Smooth muscle cell (in vitro differentiated cells): Measurements from ENCODE around the gene TCF23. TPM values are rescaled to one million over a fixed set of nuclear protein-coding genes. Genes with fewer than 3 reads are reported as not detected.

ENCODE experiments used
- DNase-seq: peaks from one replicate; lab custom pipeline; 2025; ENCODE audit not compliant: unreplicated experiment; lab: John Stamatoyannopoulos, UW
- H2AFZ ChIP-seq: fragments of 200-600 bp; sonication (generic); 2 replicates; pipeline ENCODE4 v1.6.0; 2016; ENCODE audit warnings: antibody characterized with exemption, low read depth, mild to moderate bottlenecking
- H3F3A ChIP-seq: fragments of 200-600 bp; sonication (generic); 2 replicates; pipeline ENCODE4 v1.6.0; 2017; ENCODE audit warnings: antibody characterized with exemption, low read depth
- H3K27ac ChIP-seq: fragments of 200-600 bp; sonication (generic); 2 replicates; pipeline ENCODE4 v1.5.1; 2016; ENCODE audit warnings: low read depth, mild to moderate bottlenecking
- H3K27me3 ChIP-seq: fragments of 200-600 bp; sonication (generic); 2 replicates; pipeline ENCODE4 v1.6.1; 2016; ENCODE audit warnings: low read depth, mild to moderate bottlenecking
- H3K36me3 ChIP-seq: fragments of 200-600 bp; sonication (generic); 2 replicates; pipeline ENCODE4 v1.5.1; 2016; ENCODE audit warnings: low read depth
- H3K4me1 ChIP-seq: fragments of 200-600 bp; sonication (generic); 2 replicates; pipeline ENCODE4 v1.5.1; 2016; ENCODE audit warnings: low read depth
- H3K4me2 ChIP-seq: fragments of 200-600 bp; sonication (generic); 2 replicates; pipeline ENCODE4 v1.6.0; 2016; ENCODE audit warnings: mild to moderate bottlenecking
- H3K4me3 ChIP-seq: fragments of 200-600 bp; sonication (generic); 2 replicates; pipeline ENCODE4 v1.5.1; 2016; ENCODE audit warnings: mild to moderate bottlenecking
- H3K79me2 ChIP-seq: fragments of 200-600 bp; sonication (generic); 2 replicates; pipeline ENCODE4 v1.6.0; 2016; ENCODE audit warnings: low read depth, mild to moderate bottlenecking
- H3K9ac ChIP-seq: fragments of 200-600 bp; sonication (generic); 2 replicates; pipeline ENCODE4 v1.6.0; 2016; ENCODE audit warnings: low read depth
- H3K9me3 ChIP-seq: fragments of 200-600 bp; sonication (generic); replicated peaks from 2 replicates; pipeline ENCODE4 v1.5.1; 2016; ENCODE audit warnings: low read depth
- H4K20me1 ChIP-seq: fragments of 200-600 bp; sonication (generic); 2 replicates; pipeline ENCODE4 v1.6.0; 2016; ENCODE audit warnings: low read depth
- CTCF ChIP-seq: fragments of 200-600 bp; sonication (generic); IDR thresholded peaks from 2 replicates; pipeline ENCODE4 v1.5.1; 2017; ENCODE audit warnings: borderline replicate concordance, mild to moderate bottlenecking, antibody characterized with exemption; ENCODE audit not compliant: insufficient read depth, poor library complexity, severe bottlenecking
- WGBS: methylation state at CpG from one replicate; pipeline ENCODE4 v1.1.7; 2016; ENCODE audit warnings: low lambda C conversion rate; 5-methylcytosine and 5-hydroxymethylcytosine counted together
- polyA plus RNA-seq: library from polyadenylated mRNA; unstranded; fragments of >200 nt; fragmentation: Nextera tagmentation; extraction: Ambion mirVana; gene quantifications from 2 replicates; pipeline ENCODE4 v1.2.1, GENCODE V29; 2016
- total RNA-seq: library from RNA; depleted of rRNA; stranded (reverse); fragments of >200 nt; gene quantifications from 2 replicates; pipeline ENCODE4 v1.2.3, GENCODE V29; 2014

TCF23 gene
- total and polyA plus RNA-seq, 2 experiments from 2014 or later: not detected

DNA sequence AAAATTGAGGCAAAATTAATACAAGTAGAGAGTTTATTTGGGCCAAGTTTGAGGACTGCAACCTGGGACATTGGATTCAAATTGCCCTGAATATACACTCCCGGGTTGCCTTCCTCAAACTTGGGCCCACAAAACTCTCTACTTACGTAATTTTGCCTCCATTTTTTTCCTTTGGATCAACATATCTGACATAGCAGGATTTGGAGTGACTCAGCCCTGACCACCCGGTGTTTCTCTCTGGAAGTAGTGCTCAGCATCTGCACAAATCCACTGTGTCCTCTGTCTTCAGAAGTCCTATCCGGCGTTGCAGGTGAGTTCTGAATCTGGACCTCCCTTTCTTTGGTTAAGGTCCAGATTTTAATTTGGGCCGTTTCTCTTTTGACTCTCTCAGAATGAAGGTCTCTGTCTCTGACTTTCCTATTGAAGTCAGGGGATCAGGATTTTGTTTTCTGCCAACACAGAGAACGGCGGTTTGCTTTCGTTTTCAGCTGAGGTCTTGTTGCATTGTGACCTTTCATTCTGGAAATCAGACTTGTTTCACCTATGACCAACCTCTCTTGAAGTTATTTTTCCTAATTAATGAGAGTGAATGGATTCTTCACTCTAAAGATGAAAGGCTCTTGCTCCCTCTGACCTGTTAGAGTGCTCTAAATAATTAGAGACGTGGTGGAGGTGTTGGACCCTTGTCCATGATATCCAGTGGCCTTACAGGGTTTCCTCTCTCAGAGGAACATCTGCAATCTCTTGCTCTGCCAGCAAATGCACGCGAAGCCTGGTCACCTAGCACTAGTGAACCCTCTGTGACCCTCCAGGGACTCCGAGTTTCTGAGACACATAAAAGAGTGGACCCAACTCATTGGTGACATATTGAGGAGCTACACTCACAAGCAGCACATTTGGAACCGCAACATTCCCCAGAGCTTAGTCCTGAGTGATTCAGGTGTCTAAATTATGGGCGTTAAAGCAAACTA lies 13.6 kb downstream of the TCF23 start:
- Histone ChIP-seq H3K9me3 (no peaks in the 10 kb centered on the region), H3K27ac (no peak overlapping the region), H2AFZ (no peak overlapping the region), H3K27me3 (no peaks in the 10 kb centered on the region), H3K36me3 (no peaks in the 10 kb centered on the region), H3K79me2 (no peaks in the 10 kb centered on the region), H3K9ac (no peak overlapping the region), H3K4me2 (no peak overlapping the region), H3K4me3 (no peak overlapping the region), H3K4me1 (no peaks in the 10 kb centered on the region), H3F3A (no peaks in the 10 kb centered on the region), H4K20me1 (no peaks in the 10 kb centered on the region)
- 82% methylated on average over 15 of the region's 15 CpGs for WGBS
- no peak for DNase-seq
- TF ChIP-seq CTCF: no peak

GRCh38 chr2:27164960-27165763 lies 16.4 kb downstream of the TCF23 start:
- H2AFZ ChIP-seq: no peak overlapping the region
- H3K27me3 ChIP-seq: peaks cover 8% of the 10 kb centered on the region
- H3K27ac ChIP-seq: no peak overlapping the region
- no peaks in the 10 kb centered on the region for H3K79me2 ChIP-seq
- 92% methylated on average over 8 of the region's 8 CpGs for whole genome bisulfite sequencing
- TF ChIP-seq CTCF: no peak
- no peak overlapping the region for H3K4me2 ChIP-seq
- DNase-seq: no peak
- H3K4me3 ChIP-seq: no peak overlapping the region
- H3F3A ChIP-seq: no peaks in the 10 kb centered on the region
- H3K9me3 ChIP-seq: no peaks in the 10 kb centered on the region
- H4K20me1 ChIP-seq: no peaks in the 10 kb centered on the region
- no peaks in the 10 kb centered on the region for H3K36me3 ChIP-seq
- H3K9ac ChIP-seq: no peak overlapping the region
- no peaks in the 10 kb centered on the region for H3K4me1 ChIP-seq

DNA sequence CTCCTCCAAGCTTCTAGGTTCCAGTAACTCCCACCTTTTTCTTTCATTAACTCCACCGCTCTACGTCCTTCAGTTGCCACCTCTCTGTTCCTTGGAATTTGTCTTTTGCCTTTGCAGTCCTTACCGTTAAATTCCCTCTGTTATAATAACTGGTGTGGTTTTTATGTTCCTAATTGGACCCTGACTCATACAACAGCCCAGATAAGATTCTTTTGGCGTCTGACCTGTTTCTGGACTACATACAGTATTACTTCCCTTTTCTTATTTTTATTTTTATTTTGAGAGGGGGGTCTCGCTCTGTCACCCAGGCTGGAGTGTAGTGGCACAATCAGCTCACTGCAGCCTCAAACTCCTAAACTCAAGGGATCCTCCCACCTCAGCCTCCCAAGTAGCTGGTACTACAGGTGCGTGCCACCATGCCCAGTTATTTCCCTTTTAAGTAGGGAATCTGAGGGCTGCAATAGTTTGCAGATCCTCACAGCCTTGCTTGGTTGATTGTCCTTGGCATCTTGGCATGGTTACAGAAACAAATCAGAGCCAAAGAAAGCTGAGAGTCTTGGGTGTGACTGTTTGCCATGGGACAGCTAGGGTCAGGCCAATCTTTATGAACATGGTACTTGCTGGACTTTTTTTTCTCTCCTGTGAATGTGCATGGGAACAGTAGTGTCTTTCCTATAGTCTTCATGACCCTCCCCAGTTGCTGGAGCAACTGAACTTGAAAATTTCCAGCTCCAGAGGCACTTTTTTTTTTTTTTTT lies 22.0 kb downstream of the TCF23 start:
- no peak overlapping the region for H3K27ac ChIP-seq

More for the DNA sequence above, 22.0 kb downstream of the TCF23 start:
- Histone ChIP-seq H3K4me3 (no peak overlapping the region), H3K36me3 (no peaks in the 10 kb centered on the region), H3K9me3 (no peaks in the 10 kb centered on the region), H2AFZ (no peak overlapping the region), H3K27me3 (peaks cover 33% of the 10 kb centered on the region), H3K9ac (no peak overlapping the region), H3F3A (no peaks in the 10 kb centered on the region), H3K4me2 (no peak overlapping the region), H3K79me2 (no peaks in the 10 kb centered on the region), H4K20me1 (no peaks in the 10 kb centered on the region), H3K4me1 (peaks cover 5% of the 10 kb centered on the region)
- no peak for DNase-seq
- TF ChIP-seq CTCF: no peak
- WGBS: 61% methylated on average over 6 of the region's 6 CpGs
